ENCODE measurements around the gene HCRT. TPM values are rescaled to one million over a fixed set of nuclear protein-coding genes. Genes with fewer than 3 reads are reported as not detected.

HCRT gene
- total RNA-seq, 1 experiment from 2014 or later = not detected

DNA sequence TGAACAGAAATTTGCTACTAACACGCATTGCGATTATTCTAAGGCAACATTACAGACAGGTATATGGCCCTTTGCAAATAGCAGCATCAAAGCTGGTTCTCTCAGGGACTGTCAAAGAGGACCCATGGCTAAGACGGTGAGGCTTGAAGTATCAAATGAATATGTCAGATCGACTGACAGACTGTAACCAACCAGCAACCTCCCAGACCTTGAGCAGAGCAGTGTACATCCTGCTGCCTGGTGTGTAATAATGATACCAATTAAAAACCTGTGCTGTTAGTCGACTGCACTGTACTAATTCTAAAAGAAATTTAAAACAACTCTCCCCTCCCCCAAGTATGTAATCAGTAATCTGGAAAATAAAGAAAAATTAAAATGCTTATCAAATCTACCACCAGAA, 45.0 kb upstream of the HCRT start:
- Histone ChIP-seq H3K4me1 (ENCODE audit: insufficient read depth, low read length) (no peaks in the 10 kb centered on the region), H3K79me2 (ENCODE audit: low read length) (no peaks in the 10 kb centered on the region), H3K27ac (ENCODE audit: low read length) (no peak overlapping the region), H3K36me3 (ENCODE audit: low read depth, low read length) (no peaks in the 10 kb centered on the region), H3F3A (ENCODE audit: low read length, unreplicated experiment) (no peaks in the 10 kb centered on the region), H3K9ac (ENCODE audit: low read length) (no peak overlapping the region), H3K9me2 (replicated peaks; ENCODE audit: low read length) (no peaks in the 10 kb centered on the region), H3K4me3 (ENCODE audit: low read length) (no peak overlapping the region), H2AFZ (ENCODE audit: low read length) (no peak overlapping the region), H4K20me1 (ENCODE audit: low read length) (no peaks in the 10 kb centered on the region), H3K27me3 (ENCODE audit: low read length) (no peaks in the 10 kb centered on the region), H3K9me3 (ENCODE audit: low read length) (no peaks in the 10 kb centered on the region), H3K4me2 (ENCODE audit: low read length) (no peak overlapping the region)
- BruUV-seq (replicated peaks) = no TSS peak
- ATAC-seq (no peak), DNase-seq (no peak)
- ChIA-PET POLR2A (ENCODE audit: unreplicated experiment) (no interaction called here), CTCF (no interaction called here)
- TF ChIP-seq EZH2 (IDR thresholded peaks at IDR 0.05; ENCODE audit: low read length, unreplicated experiment) (no peak), EZH2phosphoT487 (IDR thresholded peaks at IDR 0.05; ENCODE audit: borderline replicate concordance, low read length) (no peak)
- TF ChIP-seq, protein P1, sequence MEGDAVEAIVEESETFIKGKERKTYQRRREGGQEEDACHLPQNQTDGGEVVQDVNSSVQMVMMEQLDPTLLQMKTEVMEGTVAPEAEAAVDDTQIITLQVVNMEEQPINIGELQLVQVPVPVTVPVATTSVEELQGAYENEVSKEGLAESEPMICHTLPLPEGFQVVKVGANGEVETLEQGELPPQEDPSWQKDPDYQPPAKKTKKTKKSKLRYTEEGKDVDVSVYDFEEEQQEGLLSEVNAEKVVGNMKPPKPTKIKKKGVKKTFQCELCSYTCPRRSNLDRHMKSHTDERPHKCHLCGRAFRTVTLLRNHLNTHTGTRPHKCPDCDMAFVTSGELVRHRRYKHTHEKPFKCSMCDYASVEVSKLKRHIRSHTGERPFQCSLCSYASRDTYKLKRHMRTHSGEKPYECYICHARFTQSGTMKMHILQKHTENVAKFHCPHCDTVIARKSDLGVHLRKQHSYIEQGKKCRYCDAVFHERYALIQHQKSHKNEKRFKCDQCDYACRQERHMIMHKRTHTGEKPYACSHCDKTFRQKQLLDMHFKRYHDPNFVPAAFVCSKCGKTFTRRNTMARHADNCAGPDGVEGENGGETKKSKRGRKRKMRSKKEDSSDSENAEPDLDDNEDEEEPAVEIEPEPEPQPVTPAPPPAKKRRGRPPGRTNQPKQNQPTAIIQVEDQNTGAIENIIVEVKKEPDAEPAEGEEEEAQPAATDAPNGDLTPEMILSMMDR (conservative IDR thresholded peaks at IDR 0.05; ENCODE audit: low read depth, low read length) = no peak
- intact Hi-C loops (cut with micrococcal nuclease) = no loop called here

- intact Hi-C loops (cut with micrococcal nuclease) = no loop called here
- Histone ChIP-seq H3K27me3 (ENCODE audit: low read length) (no peaks in the 10 kb centered on the region), H3K4me2 (ENCODE audit: low read length) (no peak overlapping the region), H3K4me3 (ENCODE audit: low read length) (no peak overlapping the region), H3K79me2 (ENCODE audit: low read length) (no peaks in the 10 kb centered on the region), H3K9me3 (ENCODE audit: low read length) (no peaks in the 10 kb centered on the region), H2AFZ (ENCODE audit: low read length) (no peak overlapping the region), H4K20me1 (ENCODE audit: low read length) (no peaks in the 10 kb centered on the region), H3K4me1 (ENCODE audit: insufficient read depth, low read length) (no peaks in the 10 kb centered on the region), H3K9ac (ENCODE audit: low read length) (no peak overlapping the region), H3K27ac (ENCODE audit: low read length) (no peak overlapping the region), H3F3A (ENCODE audit: low read length, unreplicated experiment) (no peaks in the 10 kb centered on the region), H3K9me2 (replicated peaks; ENCODE audit: low read length) (no peaks in the 10 kb centered on the region), H3K36me3 (ENCODE audit: low read depth, low read length) (no peaks in the 10 kb centered on the region)
- no peak for TF ChIP-seq EZH2phosphoT487 (IDR thresholded peaks at IDR 0.05; ENCODE audit: borderline replicate concordance, low read length)
- TF ChIP-seq, protein P1 (conservative IDR thresholded peaks at IDR 0.05; ENCODE audit: low read depth, low read length) = no peak
- no peak for TF ChIP-seq EZH2 (IDR thresholded peaks at IDR 0.05; ENCODE audit: low read length, unreplicated experiment)
- ChIA-PET CTCF (no interaction called here), POLR2A (ENCODE audit: unreplicated experiment) (no interaction called here)
- BruUV-seq (replicated peaks) = no TSS peak
- ATAC-seq (no peak), DNase-seq (no peak)
These were observed 42.8 kb upstream of the HCRT start for GRCh38 chr17:42227849-42228700.

- CTCF ChIA-PET = no interaction called here
These were observed 40.4 kb upstream of the HCRT start for GRCh38 chr17:42225646-42226045.

More at GRCh38 chr17:42225646-42226045, 40.4 kb upstream of the HCRT start:
- Histone ChIP-seq H2AFZ (ENCODE audit: low read length) (no peak overlapping the region), H3K27ac (ENCODE audit: low read length) (no peak overlapping the region), H3K9me3 (ENCODE audit: low read length) (no peaks in the 10 kb centered on the region), H3K4me1 (ENCODE audit: insufficient read depth, low read length) (no peaks in the 10 kb centered on the region), H3K9ac (ENCODE audit: low read length) (no peak overlapping the region), H3K4me2 (ENCODE audit: low read length) (no peak overlapping the region), H4K20me1 (ENCODE audit: low read length) (no peaks in the 10 kb centered on the region), H3F3A (ENCODE audit: low read length, unreplicated experiment) (no peaks in the 10 kb centered on the region), H3K36me3 (ENCODE audit: low read depth, low read length) (no peaks in the 10 kb centered on the region), H3K27me3 (ENCODE audit: low read length) (no peaks in the 10 kb centered on the region), H3K79me2 (ENCODE audit: low read length) (no peaks in the 10 kb centered on the region), H3K4me3 (ENCODE audit: low read length) (no peak overlapping the region), H3K9me2 (replicated peaks; ENCODE audit: low read length) (no peaks in the 10 kb centered on the region)
- no peak for DNase-seq
- POLR2A ChIA-PET (ENCODE audit: unreplicated experiment) = no interaction called here
- ATAC-seq = no peak
- TF ChIP-seq EZH2 (IDR thresholded peaks at IDR 0.05; ENCODE audit: low read length, unreplicated experiment) (no peak), EZH2phosphoT487 (IDR thresholded peaks at IDR 0.05; ENCODE audit: borderline replicate concordance, low read length) (no peak)
- TF ChIP-seq, protein P1 (conservative IDR thresholded peaks at IDR 0.05; ENCODE audit: low read depth, low read length) = no peak
- BruUV-seq (replicated peaks) = no TSS peak
- intact Hi-C loops (cut with micrococcal nuclease) = no loop called here
